Uterus (tissue), 4 donors: ENCODE results near the gene PASK. TPM values are rescaled to one million over a fixed set of nuclear protein-coding genes. Genes with fewer than 3 reads are reported as not detected.
"Not testable (repeated sequence)": the region's sequence is repeated elsewhere in the genome, so short reads cannot be mapped to it uniquely, and the experiment has no call there.

ENCODE experiments used
- DNase-seq, 2 donors: peaks; one replicate each; pipeline ENCODE4 v3.0.0-alpha.2; 2019 to 2020
- H3K27ac ChIP-seq, 2 donors: fragments of 200-600 bp; sonication (generic); 1 replicate in 1 of 2; 2 replicates in 1 of 2; pipeline ENCODE4 v1.5.1; 2016 to 2018
- H3K27me3 ChIP-seq, 2 donors: fragments of 200-600 bp; sonication (generic); one replicate each; pipeline ENCODE4 v1.5.1; 2018 to 2019; ENCODE audit warnings: control low read depth in 1 of 2
- H3K36me3 ChIP-seq, 2 donors: fragments of 200-600 bp; sonication (generic); one replicate each; pipeline ENCODE4 v1.5.1; 2019; ENCODE audit warnings: control low read depth in 1 of 2
- H3K4me1 ChIP-seq, 2 donors: fragments of 200-600 bp; sonication (generic); one replicate each; pipeline ENCODE4 v1.5.1; 2018 to 2019; ENCODE audit warnings: control low read depth in 1 of 2
- H3K4me3 ChIP-seq, 2 donors: fragments of 200-600 bp; sonication (generic); 1 replicate in 1 of 2; 2 replicates in 1 of 2; pipeline ENCODE4 v1.5.1; 2018 to 2019; ENCODE audit warnings: mild to moderate bottlenecking in 1 of 2
- H3K9me3 ChIP-seq, 2 donors: fragments of 200-600 bp; sonication (generic); one replicate each; pipeline ENCODE4 v1.5.1; 2019; ENCODE audit warnings: control low read depth in 1 of 2
- POLR2A ChIP-seq, 2 donors: fragments of 450-650 bp; IDR thresholded peaks; one replicate each; pipeline ENCODE4 v1.6.1; 2016; ENCODE audit warnings: antibody characterized with exemption in 2 of 2, mild to moderate bottlenecking in 1 of 2, moderate library complexity in 1 of 2
- intact Hi-C: fragments of 100-400 bp; cut with DNase I; formaldehyde crosslinking; loops from one replicate; pipeline ENCODE4 v1.15.1; 2023; ENCODE audit warnings: low total_unique reads
- total RNA-seq, 4 donors: library from RNA; depleted of rRNA in 3 of 4; stranded (reverse); fragments of >200 nt in 3 of 4; gene quantifications; one replicate each; pipeline versions ENCODE4 v1.1.0 to v1.2.4, GENCODE V29; 2014 to 2023
- TF ChIP-seq, protein P1 (sequence below), 4 experiments: fragments of 200-600 bp in 2 of 4; fragments of 450-650 bp in 2 of 4; sonication (generic) in 2 of 4; IDR thresholded peaks; one replicate each; pipeline ENCODE4 v1.5.1; 2016 to 2019; ENCODE audit warnings: antibody characterized with exemption in 4 of 4, mild to moderate bottlenecking in 2 of 4, moderate library complexity in 1 of 4
- donor health status: DM: yes; HTN: yes; CAD: no.

PASK gene
- total RNA-seq, 4 donors from 2014 or later = 7.4 to 16.0 (median 13.3) TPM

DNA sequence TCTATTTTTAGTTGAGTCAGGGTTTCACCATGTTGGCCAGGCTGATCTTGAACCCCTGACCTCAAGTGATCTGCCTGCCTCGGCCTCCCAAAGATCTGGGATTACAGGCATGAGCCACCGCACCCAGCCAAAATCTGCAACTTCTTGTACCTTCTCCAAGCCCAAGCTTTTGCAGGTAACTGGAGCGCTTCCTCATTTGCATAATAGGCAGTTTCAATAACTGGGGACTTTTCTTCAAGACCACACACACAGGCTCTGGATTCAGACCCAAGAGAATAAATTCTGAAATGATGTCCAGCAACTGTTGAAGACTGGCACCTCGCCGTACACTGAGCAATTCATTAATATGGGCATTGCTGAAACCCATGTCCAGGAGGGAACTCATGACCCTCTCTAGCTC lies 50.0 kb downstream of the PASK start:
- no peak for DNase-seq
- Histone ChIP-seq H3K4me1 (no peaks in the 10 kb centered on the region), H3K9me3 (no peaks in the 10 kb centered on the region), H3K36me3 (no peaks in the 10 kb centered on the region), H3K4me3 (no peak overlapping the region), H3K27me3 (no peaks in the 10 kb centered on the region), H3K27ac (no peak overlapping the region)
- no peak for TF ChIP-seq POLR2A (IDR thresholded peaks at IDR 0.05)
- TF ChIP-seq, protein P1, sequence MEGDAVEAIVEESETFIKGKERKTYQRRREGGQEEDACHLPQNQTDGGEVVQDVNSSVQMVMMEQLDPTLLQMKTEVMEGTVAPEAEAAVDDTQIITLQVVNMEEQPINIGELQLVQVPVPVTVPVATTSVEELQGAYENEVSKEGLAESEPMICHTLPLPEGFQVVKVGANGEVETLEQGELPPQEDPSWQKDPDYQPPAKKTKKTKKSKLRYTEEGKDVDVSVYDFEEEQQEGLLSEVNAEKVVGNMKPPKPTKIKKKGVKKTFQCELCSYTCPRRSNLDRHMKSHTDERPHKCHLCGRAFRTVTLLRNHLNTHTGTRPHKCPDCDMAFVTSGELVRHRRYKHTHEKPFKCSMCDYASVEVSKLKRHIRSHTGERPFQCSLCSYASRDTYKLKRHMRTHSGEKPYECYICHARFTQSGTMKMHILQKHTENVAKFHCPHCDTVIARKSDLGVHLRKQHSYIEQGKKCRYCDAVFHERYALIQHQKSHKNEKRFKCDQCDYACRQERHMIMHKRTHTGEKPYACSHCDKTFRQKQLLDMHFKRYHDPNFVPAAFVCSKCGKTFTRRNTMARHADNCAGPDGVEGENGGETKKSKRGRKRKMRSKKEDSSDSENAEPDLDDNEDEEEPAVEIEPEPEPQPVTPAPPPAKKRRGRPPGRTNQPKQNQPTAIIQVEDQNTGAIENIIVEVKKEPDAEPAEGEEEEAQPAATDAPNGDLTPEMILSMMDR (IDR thresholded peaks at IDR 0.05) = no peak
- intact Hi-C loops = no loop called here

DNA sequence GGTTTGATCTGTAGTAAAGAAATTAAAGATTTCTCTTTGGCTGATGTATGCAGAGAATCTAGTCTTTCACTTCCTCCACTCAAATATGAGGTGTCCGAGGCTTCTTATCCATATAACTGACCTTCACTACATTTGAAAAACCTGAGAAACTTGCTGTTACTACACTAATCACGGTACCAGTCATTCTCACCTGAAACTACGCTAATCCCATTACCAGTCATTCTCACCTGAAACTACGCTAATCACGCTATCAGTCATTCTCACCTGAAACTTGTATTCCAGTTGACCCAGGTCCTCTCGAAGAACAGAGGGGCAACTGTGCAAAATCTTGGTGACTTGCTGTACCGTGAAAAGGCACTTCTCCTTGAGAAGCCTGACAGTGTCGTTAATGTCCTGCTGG lies 52.3 kb downstream of the PASK start:
- TF ChIP-seq, protein P1 (IDR thresholded peaks at IDR 0.05) = no peak
- TF ChIP-seq POLR2A (IDR thresholded peaks at IDR 0.05) = no peak
- no peak overlapping the region for H3K27ac ChIP-seq
- H3K27me3 ChIP-seq = no peaks in the 10 kb centered on the region
- intact Hi-C loops = no loop called here
- no peak for DNase-seq
- no peaks in the 10 kb centered on the region for H3K9me3 ChIP-seq
- no peak overlapping the region for H3K4me3 ChIP-seq
- H3K4me1 ChIP-seq = no peaks in the 10 kb centered on the region
- no peaks in the 10 kb centered on the region for H3K36me3 ChIP-seq

DNA sequence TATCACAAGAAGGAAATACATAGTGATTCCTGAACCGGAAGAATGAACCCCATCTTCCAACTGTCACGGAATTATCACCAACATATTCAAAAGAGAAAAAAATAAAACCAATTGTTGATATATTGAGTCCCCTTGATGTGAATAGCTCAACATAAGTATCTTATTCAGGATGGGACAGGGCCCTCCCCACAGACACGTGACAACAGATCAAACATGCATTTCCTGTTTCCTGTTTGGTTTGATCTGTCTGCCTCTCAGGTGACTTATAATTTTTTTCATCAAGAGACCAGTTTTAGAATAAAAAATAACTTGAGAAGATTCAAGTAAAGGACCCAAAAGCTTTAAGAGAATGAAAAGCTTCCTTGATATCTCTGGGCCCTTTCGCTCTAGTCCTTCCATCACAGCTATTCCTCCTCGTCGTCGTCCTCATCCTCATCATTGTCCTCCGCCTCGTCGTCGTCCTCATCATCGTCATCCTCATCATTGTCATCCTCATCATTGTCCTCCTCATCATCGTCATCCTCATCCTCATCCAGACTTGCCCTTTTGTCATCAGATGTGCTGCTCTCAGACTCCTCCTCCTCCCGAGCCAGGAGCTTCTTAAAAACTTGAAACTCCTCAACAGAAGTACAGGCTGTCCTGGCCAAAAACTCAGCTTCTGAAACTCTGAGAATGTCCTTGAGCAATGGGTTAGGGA lies 53.5 kb downstream of the PASK start:
- intact Hi-C loops = no loop called here
- TF ChIP-seq, protein P1 (IDR thresholded peaks at IDR 0.05) = no peak
- no peak for TF ChIP-seq POLR2A (IDR thresholded peaks at IDR 0.05)
- Histone ChIP-seq H3K27ac (no peak overlapping the region), H3K36me3 (no peaks in the 10 kb centered on the region), H3K27me3 (no peaks in the 10 kb centered on the region), H3K4me1 (no peaks in the 10 kb centered on the region), H3K4me3 (no peak overlapping the region), H3K9me3 (no peaks in the 10 kb centered on the region)
- DNase-seq = no peak

DNA sequence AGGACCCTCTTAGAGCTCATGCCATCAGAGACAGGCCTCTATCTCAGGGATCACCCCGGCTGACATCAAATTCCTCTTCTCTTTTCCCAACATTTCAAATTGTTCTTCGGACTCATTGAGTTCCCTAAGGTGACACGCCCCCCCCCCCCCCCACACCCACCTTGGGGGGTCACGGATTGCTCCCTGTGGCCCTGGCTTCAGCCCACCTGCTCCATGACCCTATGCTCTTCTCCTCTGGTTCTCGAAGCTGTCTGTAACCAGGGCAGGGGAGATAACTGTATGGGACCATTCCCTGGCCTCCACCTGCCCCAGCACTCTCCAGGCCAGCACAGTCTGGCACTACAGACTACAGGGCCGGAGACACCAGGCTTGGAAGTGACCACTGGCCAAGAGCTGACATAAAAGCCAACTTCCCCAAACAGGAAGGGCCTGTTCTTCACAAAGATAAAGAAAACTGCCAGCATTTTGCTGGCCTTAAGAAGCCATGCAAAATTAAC lies 54.3 kb downstream of the PASK start:
- intact Hi-C loops = no loop called here
- H3K4me1 ChIP-seq = no peaks in the 10 kb centered on the region
- H3K36me3 ChIP-seq = no peaks in the 10 kb centered on the region
- H3K27me3 ChIP-seq = no peaks in the 10 kb centered on the region
- DNase-seq = no peak
- no peak overlapping the region for H3K27ac ChIP-seq
- H3K9me3 ChIP-seq = no peaks in the 10 kb centered on the region
- H3K4me3 ChIP-seq = no peak overlapping the region
- TF ChIP-seq, protein P1 (IDR thresholded peaks at IDR 0.05) = no peak
- no peak for TF ChIP-seq POLR2A (IDR thresholded peaks at IDR 0.05)

DNA sequence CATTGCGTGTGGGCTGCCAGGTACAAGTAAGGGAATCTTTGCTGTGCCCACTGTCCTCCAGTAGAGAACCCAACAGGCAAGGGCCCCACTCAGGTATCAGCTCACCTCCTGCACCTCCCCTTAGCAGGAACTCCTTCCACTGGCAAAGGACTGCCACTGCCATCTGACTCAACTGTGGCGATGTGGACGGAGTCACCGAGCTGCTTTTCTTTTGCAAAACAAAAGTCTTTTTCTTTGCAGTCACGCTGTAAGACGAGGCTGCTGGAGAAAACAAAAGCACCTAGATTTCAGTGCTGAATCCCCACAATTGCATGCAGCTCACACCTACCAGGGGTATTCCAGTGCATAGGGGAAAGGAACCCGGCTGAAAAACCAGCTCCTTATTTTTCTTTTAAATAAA lies 55.1 kb downstream of the PASK start:
- intact Hi-C loops = no loop called here
- TF ChIP-seq POLR2A (IDR thresholded peaks at IDR 0.05) = no peak
- TF ChIP-seq, protein P1 (IDR thresholded peaks at IDR 0.05) = no peak
- Histone ChIP-seq H3K9me3 (no peaks in the 10 kb centered on the region), H3K4me1 (no peaks in the 10 kb centered on the region), H3K27ac (no peak overlapping the region), H3K36me3 (no peaks in the 10 kb centered on the region), H3K4me3 (no peak overlapping the region), H3K27me3 (no peaks in the 10 kb centered on the region)
- no peak for DNase-seq

DNA sequence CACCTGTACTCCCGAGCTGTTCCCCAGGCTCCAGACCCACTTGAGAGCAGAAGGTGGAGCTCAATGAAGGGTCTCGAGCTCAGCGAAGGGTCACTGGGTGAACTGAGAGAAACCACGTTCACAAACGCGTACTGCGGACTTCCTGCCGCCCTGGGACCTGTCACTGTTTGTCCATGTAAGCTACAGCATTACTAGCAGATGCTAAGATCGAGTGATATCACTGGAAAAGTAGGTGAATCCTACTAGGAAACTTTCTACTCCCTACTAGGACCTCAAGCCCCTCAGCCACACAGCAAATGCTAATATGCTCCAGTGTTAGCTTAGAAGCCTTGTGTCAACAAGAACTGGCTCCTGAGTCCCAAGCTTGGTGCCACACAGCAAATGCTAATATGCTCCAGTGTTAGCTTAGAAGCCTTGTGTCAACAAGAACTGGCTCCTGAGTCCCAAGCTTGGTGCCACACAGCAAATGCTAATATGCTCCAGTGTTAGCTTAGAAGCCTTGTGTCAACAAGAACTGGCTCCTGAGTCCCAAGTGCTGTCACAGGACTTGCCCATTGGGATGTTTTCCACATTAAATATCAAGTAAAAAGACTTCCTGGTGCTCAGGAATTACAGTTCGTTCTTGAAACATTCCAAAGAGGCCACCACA lies 56.0 kb downstream of the PASK start:
- DNase-seq, H3K9me3 ChIP-seq, H3K27me3 ChIP-seq, H3K4me3 ChIP-seq, H3K27ac ChIP-seq, intact Hi-C loops, H3K36me3 ChIP-seq, H3K4me1 ChIP-seq: not testable (repeated sequence)
